BLaER1 (cell line): Measurements from ENCODE around the gene CDHR5.

Source experiments
- H3K27ac ChIP-seq: shearing (Covaris generic); formaldehyde crosslinking; 2 replicates; pipeline ENCODE4 v1.8.1; 2022
- H3K27me3 ChIP-seq: shearing (Covaris generic); formaldehyde crosslinking; 2 replicates; pipeline ENCODE4 v1.8.1; 2022
- H3K36me3 ChIP-seq: shearing (Covaris generic); formaldehyde crosslinking; 2 replicates; pipeline ENCODE4 v1.8.1; 2022
- H3K4me1 ChIP-seq: shearing (Covaris generic); formaldehyde crosslinking; 2 replicates; pipeline ENCODE4 v1.8.1; 2022
- H3K4me2 ChIP-seq: shearing (Covaris generic); formaldehyde crosslinking; 2 replicates; pipeline ENCODE4 v1.8.1; 2022
- H3K4me3 ChIP-seq: shearing (Covaris generic); formaldehyde crosslinking; 2 replicates; pipeline ENCODE4 v1.8.1; 2022
- H3K9ac ChIP-seq: shearing (Covaris generic); formaldehyde crosslinking; 2 replicates; pipeline ENCODE4 v1.8.1; 2022
- H3K9me3 ChIP-seq: shearing (Covaris generic); formaldehyde crosslinking; 2 replicates; pipeline ENCODE4 v1.8.1; 2022
- H4K20me1 ChIP-seq: shearing (Covaris generic); formaldehyde crosslinking; 2 replicates; pipeline ENCODE4 v1.8.1; 2022
- Cebpa-rat ChIP-seq: shearing (Covaris generic); IDR thresholded peaks from 2 replicates; pipeline ENCODE4 v1.8.1; 2022

Gene CDHR5

DNA sequence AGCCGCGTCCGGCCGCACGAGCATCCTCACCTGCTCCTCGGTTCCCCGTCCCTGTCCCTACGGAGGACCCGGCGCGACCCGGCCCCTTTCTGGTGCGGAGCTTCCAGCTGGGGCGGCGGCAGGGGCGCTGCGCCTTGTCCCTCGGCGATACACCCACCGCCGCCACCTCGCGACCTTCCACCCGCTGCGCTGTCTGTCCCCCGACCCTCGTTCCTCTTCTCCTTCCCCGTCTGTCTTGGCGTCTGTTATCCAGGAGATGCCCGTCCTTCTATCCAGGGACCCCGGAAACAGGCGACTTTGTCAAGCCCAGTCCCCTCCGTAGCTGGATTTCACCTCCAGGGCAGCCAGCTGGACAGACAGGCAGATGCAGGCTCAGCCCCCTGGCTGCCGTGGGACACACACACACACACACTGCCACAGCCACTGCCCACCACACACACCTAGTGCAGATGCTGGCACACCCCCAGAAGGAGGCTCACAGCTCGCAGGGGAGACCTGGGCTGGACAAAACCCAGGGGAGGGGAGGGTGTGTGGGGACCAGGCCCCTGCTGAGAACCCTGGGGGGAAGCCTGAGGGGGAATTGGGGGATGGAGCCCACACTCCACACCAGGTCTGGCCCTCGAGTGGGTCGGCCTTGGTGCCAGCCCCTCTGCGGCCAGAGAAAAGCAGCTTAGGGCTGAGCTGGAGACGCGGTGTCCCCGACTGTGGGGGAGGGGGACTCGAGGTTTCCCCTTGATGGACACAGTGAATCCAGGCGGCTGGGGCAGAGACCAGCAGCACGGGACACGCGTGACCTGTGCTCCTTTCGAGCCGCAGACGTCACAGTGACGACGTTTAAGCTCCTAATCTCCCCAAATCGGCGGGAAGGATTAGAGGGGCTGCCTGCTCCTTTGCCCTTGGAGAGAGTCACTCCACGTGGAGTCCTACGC is 13.1 kb upstream of the CDHR5 start:
- H4K20me1 ChIP-seq, result peaks cover 91% of the 10 kb centered on the region
- H3K36me3 ChIP-seq, result peaks cover 38% of the 10 kb centered on the region
- no peaks in the 10 kb centered on the region for H3K9me3 ChIP-seq
- no peak overlapping the region for H3K9ac ChIP-seq
- peaks cover 54% of the 10 kb centered on the region for H3K4me1 ChIP-seq
- peaks cover 62% of the 10 kb centered on the region for H3K27me3 ChIP-seq
- no peak overlapping the region for H3K27ac ChIP-seq
- H3K4me2 ChIP-seq, result no peak overlapping the region
- H3K4me3 ChIP-seq, result no peak overlapping the region
- TF ChIP-seq Cebpa-rat, result no peak

- Histone ChIP-seq H3K9ac (no peak overlapping the region), H3K4me1 (peaks cover 52% of the 10 kb centered on the region), H3K9me3 (no peaks in the 10 kb centered on the region), H3K4me3 (no peak overlapping the region), H3K27me3 (peaks cover 61% of the 10 kb centered on the region), H3K4me2 (no peak overlapping the region), H4K20me1 (peaks cover 91% of the 10 kb centered on the region), H3K27ac (no peak overlapping the region), H3K36me3 (peaks cover 32% of the 10 kb centered on the region)
- no peak for TF ChIP-seq Cebpa-rat
Measured at GRCh38 chr11:637333-637592, 12.5 kb upstream of the CDHR5 start.

DNA sequence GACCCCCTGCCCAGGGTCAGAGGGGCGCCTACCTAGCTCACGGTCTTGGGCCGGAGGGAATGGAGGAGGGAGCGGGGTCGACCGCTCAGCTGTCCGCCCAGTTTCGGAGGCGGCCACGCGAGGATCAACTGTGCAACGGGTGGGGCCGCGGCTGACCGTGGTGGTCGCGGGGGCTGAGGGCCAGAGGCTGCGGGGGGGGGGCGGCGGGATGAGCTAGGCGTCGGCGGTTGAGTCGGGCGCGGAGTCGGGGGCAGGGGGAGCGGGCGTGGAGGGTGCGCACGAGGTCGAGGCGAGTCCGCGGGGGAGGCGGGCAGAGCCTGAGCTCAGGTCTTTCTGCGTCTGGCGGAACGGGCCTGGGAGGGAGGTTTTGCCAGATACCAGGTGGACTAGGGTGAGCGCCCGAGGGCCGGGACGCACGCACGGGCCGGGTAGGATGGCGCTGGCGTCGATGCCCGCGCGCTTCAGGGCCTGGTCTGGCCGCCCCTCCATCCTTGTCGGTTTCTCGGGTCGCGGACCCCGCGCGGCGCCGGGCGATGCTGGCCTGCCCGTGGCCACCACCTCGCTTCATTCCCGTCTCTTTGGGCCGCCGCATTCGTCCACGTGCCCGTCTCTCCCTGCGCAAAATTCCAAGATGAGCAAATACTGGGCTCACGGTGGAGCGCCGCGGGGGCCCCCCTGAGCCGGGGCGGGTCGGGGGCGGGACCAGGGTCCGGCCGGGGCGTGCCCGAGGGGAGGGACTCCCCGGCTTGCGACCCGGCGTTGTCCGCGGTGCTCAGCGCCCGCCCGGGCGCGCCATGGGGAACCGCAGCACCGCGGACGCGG is 12.0 kb upstream of the CDHR5 start, which contains the start of gene DRD4:
TSS of gene DRD4 (plus strand) at position 759 of the 822 bp plus-strand sequence. CDS start at position 795, 36 bp downstream.
- Histone ChIP-seq H3K9ac (no peak within 1 kb of the TSS), H3K4me3 (no peak within 1 kb of the TSS), H3K9me3 (no peaks in the 10 kb centered on the region), H3K4me2 (no peak within 1 kb of the TSS), H4K20me1 (peaks cover 86% of the 10 kb centered on the region), H3K27me3 (peaks cover 57% of the 10 kb centered on the region), H3K36me3 (peaks cover 27% of the 10 kb centered on the region), H3K4me1 (peaks cover 47% of the 10 kb centered on the region), H3K27ac (no peak within 1 kb of the TSS)
- TF ChIP-seq Cebpa-rat, result no peak

- Histone ChIP-seq H3K4me2 (no peak overlapping the region), H3K4me3 (no peak overlapping the region), H3K27me3 (peaks cover 50% of the 10 kb centered on the region)
Measured at GRCh38 chr11:635945-636510, 11.3 kb upstream of the CDHR5 start.

GRCh38 chr11:630871-631270 is 6.1 kb upstream of the CDHR5 start:
- no peak overlapping the region for H3K9ac ChIP-seq
- peaks cover 56% of the 10 kb centered on the region for H3K4me1 ChIP-seq
- no peaks in the 10 kb centered on the region for H3K36me3 ChIP-seq
- H4K20me1 ChIP-seq, result peaks cover 63% of the 10 kb centered on the region
- no peak overlapping the region for H3K27ac ChIP-seq
- peaks cover 36% of the 10 kb centered on the region for H3K27me3 ChIP-seq
- 0 out of 2 replicates have a peak overlapping the region, but pooled peaks have one; percentile 80 for H3K4me2 ChIP-seq
- peaks cover 5% of the 10 kb centered on the region; the same call in 1 of the 2 replicates for H3K9me3 ChIP-seq
- TF ChIP-seq Cebpa-rat, result no peak
- no peak overlapping the region for H3K4me3 ChIP-seq

More at GRCh38 chr11:635945-636510, 11.3 kb upstream of the CDHR5 start:
- Histone ChIP-seq H3K36me3 (peaks cover 20% of the 10 kb centered on the region), H4K20me1 (peaks cover 79% of the 10 kb centered on the region), H3K9ac (no peak overlapping the region), H3K27ac (no peak overlapping the region), H3K4me1 (peaks cover 40% of the 10 kb centered on the region), H3K9me3 (no peaks in the 10 kb centered on the region)
- TF ChIP-seq Cebpa-rat, result no peak

- Histone ChIP-seq H4K20me1 (peaks cover 64% of the 10 kb centered on the region), H3K27me3 (peaks cover 46% of the 10 kb centered on the region), H3K9ac (peak overlapping the region; percentile 5; the same call in 1 of the 2 replicates), H3K4me3 (peak overlapping the region; percentile 47; the same call in 1 of the 2 replicates), H3K27ac (peak overlapping the region; percentile 53; the same call in 1 of the 2 replicates), H3K36me3 (no peaks in the 10 kb centered on the region), H3K4me2 (peak overlapping the region; percentile 80), H3K9me3 (peaks cover 5% of the 10 kb centered on the region; the same call in 1 of the 2 replicates), H3K4me1 (peaks cover 57% of the 10 kb centered on the region)
- no peak for TF ChIP-seq Cebpa-rat
Measured at GRCh38 chr11:629237-629583, 4.5 kb upstream of the CDHR5 start.

- Histone ChIP-seq H3K27ac (0 out of 2 replicates have a peak overlapping the region, but pooled peaks have one; percentile 5), H3K9ac (peak overlapping the region; percentile 2; the same call in 1 of the 2 replicates)
- no peak for TF ChIP-seq Cebpa-rat
Measured at GRCh38 chr11:628056-628455, 3.3 kb upstream of the CDHR5 start.

GRCh38 chr11:627308-627576 is 2.5 kb upstream of the CDHR5 start:
- Histone ChIP-seq H3K36me3 (no peaks in the 10 kb centered on the region), H3K4me3 (no peak overlapping the region), H3K27ac (no peak overlapping the region), H3K9me3 (peaks cover 5% of the 10 kb centered on the region; the same call in 1 of the 2 replicates), H4K20me1 (peaks cover 52% of the 10 kb centered on the region), H3K4me1 (peaks cover 43% of the 10 kb centered on the region), H3K4me2 (no peak overlapping the region), H3K27me3 (peaks cover 46% of the 10 kb centered on the region), H3K9ac (no peak overlapping the region)
- TF ChIP-seq Cebpa-rat, result no peak

More at GRCh38 chr11:628056-628455, 3.3 kb upstream of the CDHR5 start:
- Histone ChIP-seq H3K4me2 (peak overlapping the region; percentile 80), H3K4me3 (peak overlapping the region; percentile 59), H3K27me3 (peaks cover 46% of the 10 kb centered on the region), H4K20me1 (peaks cover 60% of the 10 kb centered on the region), H3K9me3 (peaks cover 5% of the 10 kb centered on the region; the same call in 1 of the 2 replicates), H3K4me1 (peaks cover 45% of the 10 kb centered on the region), H3K36me3 (no peaks in the 10 kb centered on the region)

DNA sequence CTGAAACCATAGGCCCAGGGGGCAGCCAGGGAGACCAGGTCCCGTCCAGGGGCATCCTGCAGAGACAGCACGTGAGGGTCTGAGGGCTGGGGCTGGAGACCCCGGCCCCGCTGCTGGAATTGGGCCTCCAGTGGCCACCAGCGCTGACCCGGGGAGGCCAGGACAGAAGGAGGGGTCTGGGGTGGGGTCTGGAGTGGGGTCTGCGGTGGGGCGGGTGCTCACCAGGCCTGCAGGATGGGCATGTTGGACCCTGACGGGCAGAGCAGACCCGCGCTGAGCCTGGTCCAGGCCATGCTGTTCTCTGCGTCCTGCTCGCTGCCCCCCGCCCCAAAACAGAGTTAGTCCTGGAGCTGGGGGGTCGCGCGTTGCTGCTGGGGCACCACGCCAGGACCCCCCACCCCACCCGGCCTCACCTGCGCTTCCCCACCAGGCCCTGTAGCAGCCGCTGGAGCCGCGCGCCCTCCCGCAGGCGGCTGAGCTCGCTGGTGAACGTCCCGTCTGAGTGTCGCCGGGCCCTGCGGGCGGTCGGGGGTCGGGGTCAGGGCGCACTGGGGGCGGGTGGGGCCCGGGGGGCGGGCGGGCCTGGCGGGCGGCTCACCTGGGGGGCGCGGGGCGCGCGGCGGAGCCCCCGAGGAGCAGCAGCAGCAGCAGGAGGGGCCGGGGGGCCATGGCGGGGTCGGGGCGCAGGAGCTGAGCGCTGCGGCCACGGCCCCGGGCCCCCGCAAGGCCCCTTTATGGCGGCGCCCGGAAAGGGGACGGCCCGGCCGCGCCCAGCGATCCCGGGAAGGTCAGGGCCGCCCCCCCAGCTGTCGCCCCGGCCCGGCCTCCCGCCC is 1.9 kb upstream of the CDHR5 start, which contains the start of gene SCT:
TSS of gene SCT (minus strand) at position 707 of the 833 bp plus-strand sequence. CDS start at position 669, 38 bp downstream.
- no peaks in the 10 kb centered on the region for H3K36me3 ChIP-seq
- H3K4me1 ChIP-seq, result peaks cover 43% of the 10 kb centered on the region
- peaks cover 46% of the 10 kb centered on the region for H3K27me3 ChIP-seq
- H3K27ac ChIP-seq, result no peak within 1 kb of the TSS
- peak within 1 kb of the TSS; percentile 59 for H3K4me3 ChIP-seq
- peak within 1 kb of the TSS; percentile 80 for H3K4me2 ChIP-seq
- no peak for TF ChIP-seq Cebpa-rat
- H3K9me3 ChIP-seq, result peaks cover 5% of the 10 kb centered on the region; the same call in 1 of the 2 replicates
- no peak within 1 kb of the TSS for H3K9ac ChIP-seq
- H4K20me1 ChIP-seq, result peaks cover 52% of the 10 kb centered on the region
